ENCODE data around the gene ITPR2.
"Not testable (repeated sequence)": the region's sequence is repeated elsewhere in the genome, so short reads cannot be mapped to it uniquely, and the experiment has no call there.

Gene ITPR2

GRCh38 chr12:26445909-26446308 lies 387.1 kb downstream of the ITPR2 start:
- DNase-seq (ENCODE audit: low spot score) = no peak

- no peak for DNase-seq (ENCODE audit: low spot score)
These were observed 389.7 kb downstream of the ITPR2 start for GRCh38 chr12:26443309-26443708.

- DNase-seq (ENCODE audit: low spot score) = no peak
These were observed 391.6 kb downstream of the ITPR2 start for GRCh38 chr12:26441434-26441833.

- DNase-seq (ENCODE audit: low spot score) = no peak
These were observed 398.0 kb downstream of the ITPR2 start for GRCh38 chr12:26435069-26435404.

- peak; percentile 69 for DNase-seq (ENCODE audit: low spot score)
These were observed 398.5 kb downstream of the ITPR2 start for GRCh38 chr12:26434299-26435068.

GRCh38 chr12:26433701-26434100 lies 399.3 kb downstream of the ITPR2 start:
- not testable (repeated sequence) for DNase-seq (ENCODE audit: low spot score)

- DNase-seq (ENCODE audit: low spot score) = no peak
These were observed 401.8 kb downstream of the ITPR2 start for GRCh38 chr12:26431211-26431610.

- DNase-seq (ENCODE audit: low spot score) = not testable (repeated sequence)
These were observed 402.4 kb downstream of the ITPR2 start for GRCh38 chr12:26430596-26430995.

GRCh38 chr12:26429070-26429691 lies 403.8 kb downstream of the ITPR2 start:
- DNase-seq (ENCODE audit: low spot score) = no peak

GRCh38 chr12:26428420-26428819 lies 404.6 kb downstream of the ITPR2 start:
- DNase-seq (ENCODE audit: low spot score) = no peak

- no peak for DNase-seq (ENCODE audit: low spot score)
These were observed 406.3 kb downstream of the ITPR2 start for GRCh38 chr12:26426652-26427051.

GRCh38 chr12:26425587-26426260 lies 407.3 kb downstream of the ITPR2 start:
- DNase-seq (ENCODE audit: low spot score) = peak; percentile 8

- no peak for DNase-seq (ENCODE audit: low spot score)
These were observed 410.1 kb downstream of the ITPR2 start for GRCh38 chr12:26422839-26423398.

GRCh38 chr12:26416550-26416949 lies 416.4 kb downstream of the ITPR2 start:
- DNase-seq (ENCODE audit: low spot score) = no peak

GRCh38 chr12:26410689-26411088 lies 422.3 kb downstream of the ITPR2 start:
- no peak for DNase-seq (ENCODE audit: low spot score)

GRCh38 chr12:26406813-26407212 lies 426.2 kb downstream of the ITPR2 start:
- no peak for DNase-seq (ENCODE audit: low spot score)

GRCh38 chr12:26406391-26406790 lies 426.6 kb downstream of the ITPR2 start:
- DNase-seq (ENCODE audit: low spot score) = no peak

GRCh38 chr12:26403601-26404000 lies 429.4 kb downstream of the ITPR2 start:
- DNase-seq (ENCODE audit: low spot score) = no peak

- no peak for DNase-seq (ENCODE audit: low spot score)
These were observed 430.3 kb downstream of the ITPR2 start for GRCh38 chr12:26402648-26403047.

GRCh38 chr12:26401874-26402273 lies 431.1 kb downstream of the ITPR2 start:
- no peak for DNase-seq (ENCODE audit: low spot score)

- DNase-seq (ENCODE audit: low spot score) = no peak
These were observed 432.4 kb downstream of the ITPR2 start for GRCh38 chr12:26400627-26401026.

- DNase-seq (ENCODE audit: low spot score) = no peak
These were observed 433.6 kb downstream of the ITPR2 start for GRCh38 chr12:26399381-26399780.

- DNase-seq (ENCODE audit: low spot score) = no peak
These were observed 436.6 kb downstream of the ITPR2 start for GRCh38 chr12:26396402-26396801.

All from GM03348 (cell line).